ENCODE measurements around the gene NKD1. TPM values are rescaled to one million over a fixed set of nuclear protein-coding genes. Genes with fewer than 3 reads are reported as not detected.

Gene NKD1
- total and polyA plus RNA-seq, 7 donors: under 0.01 to 18.0 (median 6.7) TPM

GRCh38 chr16:50596762-50597450, 48.7 kb downstream of the NKD1 start:
- WGBS, 2 donors: 88 to 91% methylated on average over 13 of the region's 13 CpGs
- intact Hi-C loops (cut with DNase I): loop anchor here (10.0 kb wide), 1 partner anchor 148 kb away; the partner anchor contains the start of gene CYLD
- no peaks in the 10 kb centered on the region for H3K36me3 ChIP-seq
- TF ChIP-seq POLR2AphosphoS5 (IDR thresholded peaks at IDR 0.05): no peak
- TF ChIP-seq CTCF (IDR thresholded peaks at IDR 0.05): no peak
- no peak for TF ChIP-seq EP300 (IDR thresholded peaks at IDR 0.05)
- no peak for TF ChIP-seq POLR2A (IDR thresholded peaks at IDR 0.05)
- no peak for DNase-seq
- no peaks in the 10 kb centered on the region for H3K9me3 ChIP-seq
- peaks cover 0 to 73% (median 67%) of the 10 kb centered on the region in 4 donors for H3K4me1 ChIP-seq
- H3K27ac ChIP-seq: peak overlapping the region in 2 of 4 donors; percentile 91 to 94
- no peaks in the 10 kb centered on the region for H3K27me3 ChIP-seq
- no peak overlapping the region for H3K4me3 ChIP-seq

- Histone ChIP-seq H3K9me3 (no peaks in the 10 kb centered on the region), H3K27me3 (no peaks in the 10 kb centered on the region), H3K36me3 (no peaks in the 10 kb centered on the region), H3K4me3 (no peak overlapping the region), H3K4me1 (peaks cover 0 to 73% (median 67%) of the 10 kb centered on the region in 4 donors), H3K27ac (peak overlapping the region; percentile 89 to 94 (median 91))
- TF ChIP-seq EP300 (IDR thresholded peaks at IDR 0.05) (no peak), POLR2AphosphoS5 (IDR thresholded peaks at IDR 0.05) (no peak), CTCF (IDR thresholded peaks at IDR 0.05) (no peak), POLR2A (IDR thresholded peaks at IDR 0.05) (no peak)
- WGBS, 2 donors: 93 to 94% methylated on average over 17 of the region's 17 CpGs
- no peak for DNase-seq
- intact Hi-C loops (cut with DNase I): loop anchor here (10.0 kb wide), 1 partner anchor 147 kb away; the partner anchor contains the start of gene CYLD
These were observed 49.5 kb downstream of the NKD1 start for GRCh38 chr16:50597563-50598255.

- intact Hi-C loops (cut with DNase I): loop anchor here (10.0 kb wide), 1 partner anchor 146 kb away; the partner anchor contains the start of gene CYLD
- H3K4me1 ChIP-seq: peaks cover 0 to 73% (median 67%) of the 10 kb centered on the region in 4 donors
- TF ChIP-seq EP300 (IDR thresholded peaks at IDR 0.05): no peak
- no peak for TF ChIP-seq POLR2AphosphoS5 (IDR thresholded peaks at IDR 0.05)
- TF ChIP-seq POLR2A (IDR thresholded peaks at IDR 0.05): no peak
- no peak for TF ChIP-seq CTCF (IDR thresholded peaks at IDR 0.05)
- 88 to 91% methylated on average over 15 of the region's 15 CpGs for WGBS, 2 donors
- no peak for DNase-seq
- H3K4me3 ChIP-seq: no peak overlapping the region
- H3K9me3 ChIP-seq: no peaks in the 10 kb centered on the region
- no peaks in the 10 kb centered on the region for H3K27me3 ChIP-seq
- H3K27ac ChIP-seq: peak overlapping the region; percentile 89 to 94 (median 91)
- H3K36me3 ChIP-seq: no peaks in the 10 kb centered on the region
These were observed 50.2 kb downstream of the NKD1 start for GRCh38 chr16:50598256-50598894.

GRCh38 chr16:50598936-50599361, 50.8 kb downstream of the NKD1 start:
- Histone ChIP-seq H3K27ac (peak overlapping the region; percentile 89 to 94 (median 91)), H3K4me1 (peaks cover 0 to 73% (median 70%) of the 10 kb centered on the region in 4 donors), H3K36me3 (no peaks in the 10 kb centered on the region), H3K27me3 (no peaks in the 10 kb centered on the region), H3K4me3 (no peak overlapping the region), H3K9me3 (no peaks in the 10 kb centered on the region)
- WGBS, 2 donors: 88 to 92% methylated on average over 8 of the region's 8 CpGs
- TF ChIP-seq EP300 (IDR thresholded peaks at IDR 0.05) (no peak), POLR2AphosphoS5 (IDR thresholded peaks at IDR 0.05) (peak in 2 of 4 donors; percentile 13 to 18)
- intact Hi-C loops (cut with DNase I): loop anchor here (10.0 kb wide), 1 partner anchor 146 kb away; the partner anchor contains the start of gene CYLD
- DNase-seq: no peak

Measured in sigmoid colon (tissue), 7 donors.